GM19467 (cell line): ENCODE data around the gene SPTBN1.

Experiments
- ATAC-seq: cut with Tn5 transposase; IDR thresholded peaks from one replicate; pipeline ENCODE4 v1.9.1; 2021; ENCODE audit warnings: mild to moderate bottlenecking, moderate library complexity; ENCODE audit not compliant: unreplicated experiment

SPTBN1 gene

GRCh38 chr2:54666634-54667265 lies 210.6 kb downstream of the SPTBN1 start:
- no peak for ATAC-seq

- ATAC-seq, result no peak
These were observed 211.1 kb downstream of the SPTBN1 start for GRCh38 chr2:54667266-54667639.

- no peak for ATAC-seq
These were observed 211.9 kb downstream of the SPTBN1 start for GRCh38 chr2:54667726-54668650.

GRCh38 chr2:54668711-54669110 lies 212.6 kb downstream of the SPTBN1 start:
- no peak for ATAC-seq

GRCh38 chr2:54669677-54670484 lies 213.8 kb downstream of the SPTBN1 start:
- no peak for ATAC-seq

GRCh38 chr2:54670485-54671009 lies 214.4 kb downstream of the SPTBN1 start:
- ATAC-seq, result no peak

GRCh38 chr2:54671010-54671409 lies 214.9 kb downstream of the SPTBN1 start:
- ATAC-seq, result no peak

- no peak for ATAC-seq
These were observed 215.9 kb downstream of the SPTBN1 start for GRCh38 chr2:54671875-54672589.

- no peak for ATAC-seq
These were observed 216.7 kb downstream of the SPTBN1 start for GRCh38 chr2:54672590-54673456.

GRCh38 chr2:54673501-54673998 lies 217.4 kb downstream of the SPTBN1 start:
- no peak for ATAC-seq

GRCh38 chr2:54675281-54675680 lies 219.2 kb downstream of the SPTBN1 start:
- ATAC-seq, result no peak

- no peak for ATAC-seq
These were observed 219.6 kb downstream of the SPTBN1 start for GRCh38 chr2:54675738-54676137.

- ATAC-seq, result no peak
These were observed 220.5 kb downstream of the SPTBN1 start for GRCh38 chr2:54676656-54677055.

GRCh38 chr2:54677476-54678265 lies 221.5 kb downstream of the SPTBN1 start:
- ATAC-seq, result no peak

- ATAC-seq, result no peak
These were observed 222.6 kb downstream of the SPTBN1 start for GRCh38 chr2:54678719-54679118.

GRCh38 chr2:54680397-54681041 lies 224.4 kb downstream of the SPTBN1 start:
- ATAC-seq, result no peak

- no peak for ATAC-seq
These were observed 225.3 kb downstream of the SPTBN1 start for GRCh38 chr2:54681416-54681815.

- ATAC-seq, result no peak
These were observed 227.5 kb downstream of the SPTBN1 start for GRCh38 chr2:54683596-54683995.
